Amygdala (tissue), 56 donors: Measurements from ENCODE around the gene NLRP6.
"Not testable (repeated sequence)": the region's sequence is repeated elsewhere in the genome, so short reads cannot be mapped to it uniquely, and the experiment has no call there.

Source experiments
- DNase-seq, 56 donors: peaks; one replicate each; lab custom pipeline; 2025; lab: John Stamatoyannopoulos, UW

The NLRP6 gene

GRCh38 chr11:278001-278951 is at the start of gene NLRP6:
Gene NLRP6 (plus strand): TSS chr11:278407. CDS start chr11:278570, 163 bp downstream.
- no peak for DNase-seq

GRCh38 chr11:230431-230830 is 47.8 kb upstream of the NLRP6 start:
- DNase-seq: no peak

GRCh38 chr11:232783-233565 is 45.2 kb upstream of the NLRP6 start:
- DNase-seq: no peak

GRCh38 chr11:235180-235579 is 43.0 kb upstream of the NLRP6 start:
- no peak for DNase-seq

- no peak for DNase-seq
Measured at GRCh38 chr11:235609-235996, 42.6 kb upstream of the NLRP6 start.

- DNase-seq: peak in 52 of 56 donors; percentile 15 to 84 (median 70)
Measured at GRCh38 chr11:235997-236773, 42.0 kb upstream of the NLRP6 start, which contains the start of gene SIRT3. Gene SIRT3 (minus strand): TSS chr11:236342. CDS start chr11:236328, 14 bp downstream.

- DNase-seq: peak; percentile 24 to 90 (median 74)
Measured at GRCh38 chr11:236774-237767, 41.1 kb upstream of the NLRP6 start, which contains the start of gene PSMD13. Gene PSMD13 (plus strand): TSS chr11:236976. CDS start chr11:237050, 74 bp downstream.

GRCh38 chr11:238346-238745 is 39.9 kb upstream of the NLRP6 start:
- not testable (repeated sequence) for DNase-seq

GRCh38 chr11:240315-240714 is 37.9 kb upstream of the NLRP6 start:
- no peak for DNase-seq

- DNase-seq: no peak
Measured at GRCh38 chr11:241634-242033, 36.6 kb upstream of the NLRP6 start.

- no peak for DNase-seq
Measured at GRCh38 chr11:244376-244775, 33.8 kb upstream of the NLRP6 start.

- no peak for DNase-seq
Measured at GRCh38 chr11:249062-249461, 29.1 kb upstream of the NLRP6 start.

GRCh38 chr11:250274-250673 is 27.9 kb upstream of the NLRP6 start:
- DNase-seq: no peak

- peak in 14 of 56 donors; percentile 5 to 52 (median 24) for DNase-seq
Measured at GRCh38 chr11:250740-251299, 27.4 kb upstream of the NLRP6 start.

- DNase-seq: no peak
Measured at GRCh38 chr11:251550-251949, 26.7 kb upstream of the NLRP6 start.

- no peak for DNase-seq
Measured at GRCh38 chr11:252666-253065, 25.5 kb upstream of the NLRP6 start.

- DNase-seq: no peak
Measured at GRCh38 chr11:253160-253885, 24.9 kb upstream of the NLRP6 start.

- DNase-seq: no peak
Measured at GRCh38 chr11:253886-254270, 24.3 kb upstream of the NLRP6 start.
